Lower leg skin (tissue), 4 donors: ENCODE results near the gene DSCAML1. TPM values are rescaled to one million over a fixed set of nuclear protein-coding genes. Genes with fewer than 3 reads are reported as not detected.

Experiments
- DNase-seq, 2 donors: peaks; one replicate each; pipeline ENCODE4 v3.0.0-alpha.2; 2019; ENCODE audit warnings: low spot score in 2 of 2
- H3K4me3 ChIP-seq: fragments of 200-600 bp; sonication (generic); 2 replicates; pipeline ENCODE4 v1.5.1; 2017; ENCODE audit warnings: mild to moderate bottlenecking, low read depth; ENCODE audit not compliant: poor library complexity, severe bottlenecking
- CTCF ChIP-seq, 3 donors: fragments of 450-650 bp; IDR thresholded peaks; one replicate each; pipeline ENCODE4 v1.5.1; 2016; ENCODE audit warnings: antibody characterized with exemption in 3 of 3, mild to moderate bottlenecking in 3 of 3, moderate library complexity in 2 of 3
- POLR2A ChIP-seq, 2 donors: fragments of 450-650 bp; IDR thresholded peaks; one replicate each; pipeline ENCODE4 v1.6.1; 2016 to 2017; ENCODE audit warnings: antibody characterized with exemption in 2 of 2, mild to moderate bottlenecking in 1 of 2, moderate library complexity in 1 of 2
- WGBS, 2 donors: methylation state at CpG; one replicate each; pipeline ENCODE4 v1.1.5; 2018; 5-methylcytosine and 5-hydroxymethylcytosine counted together
- intact Hi-C: fragments of 100-400 bp; cut with DNase I; formaldehyde crosslinking; loops from one replicate; pipeline ENCODE4 v1.15.0; 2023; ENCODE audit warnings: low total_unique reads
- total RNA-seq, 4 donors: library from RNA; depleted of rRNA; stranded (reverse); fragments of >200 nt; gene quantifications; one replicate each; pipeline ENCODE4 v1.1.0, GENCODE V29; 2016

DSCAML1 gene
- total RNA-seq, 4 donors from 2014 or later, result 0.07 to 0.13 (median 0.08) TPM

GRCh38 chr11:117557361-117557760 is 239.7 kb downstream of the DSCAML1 start:
- H3K4me3 ChIP-seq, result no peak overlapping the region
- intact Hi-C loops, result no loop called here
- DNase-seq, result no peak
- 38 to 60% methylated on average over 7 of the region's 7 CpGs for WGBS, 2 donors
- TF ChIP-seq CTCF (IDR thresholded peaks at IDR 0.05), result no peak

GRCh38 chr11:117554601-117555333 is 242.2 kb downstream of the DSCAML1 start:
- no peak for DNase-seq
- TF ChIP-seq POLR2A (IDR thresholded peaks at IDR 0.05) (no peak), CTCF (IDR thresholded peaks at IDR 0.05) (no peak)
- no peak overlapping the region for H3K4me3 ChIP-seq
- WGBS, 2 donors, result 79 to 84% methylated on average over 7 of the region's 7 CpGs
- intact Hi-C loops, result no loop called here

- no peak for DNase-seq
- intact Hi-C loops, result no loop called here
- no peak overlapping the region for H3K4me3 ChIP-seq
- no peak for TF ChIP-seq POLR2A (IDR thresholded peaks at IDR 0.05)
- no peak for TF ChIP-seq CTCF (IDR thresholded peaks at IDR 0.05)
- 78 to 79% methylated on average over 9 of the region's 9 CpGs for WGBS, 2 donors
Measured at GRCh38 chr11:117552626-117553025, 244.4 kb downstream of the DSCAML1 start.

- no peak for DNase-seq
- intact Hi-C loops, result no loop called here
- no peak for TF ChIP-seq CTCF (IDR thresholded peaks at IDR 0.05)
- TF ChIP-seq POLR2A (IDR thresholded peaks at IDR 0.05), result no peak
- no peak overlapping the region for H3K4me3 ChIP-seq
- WGBS, 2 donors, result 72 to 78% methylated on average over 12 of the region's 12 CpGs
Measured at GRCh38 chr11:117551761-117552343, 245.2 kb downstream of the DSCAML1 start.

DNA sequence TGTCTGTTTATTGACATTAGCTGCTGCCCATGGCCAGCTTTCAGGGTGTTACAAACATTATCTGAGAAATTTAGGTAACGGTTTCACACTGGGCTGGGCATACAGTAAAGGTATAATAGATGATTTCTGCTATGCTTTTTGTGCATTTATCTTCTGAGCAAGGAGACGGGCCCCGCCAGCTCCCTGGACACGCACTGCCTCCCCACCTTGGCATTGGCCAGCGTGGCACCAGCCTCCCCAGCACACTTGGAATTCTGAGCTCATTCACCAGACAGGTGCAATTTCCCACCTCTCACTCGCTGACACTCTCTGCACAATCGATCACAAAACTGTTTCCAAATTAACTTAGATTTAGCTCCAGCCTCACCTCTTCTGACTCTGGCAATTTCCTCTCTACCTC is 246.6 kb downstream of the DSCAML1 start:
- intact Hi-C loops, result no loop called here
- H3K4me3 ChIP-seq, result no peak overlapping the region
- WGBS, 2 donors, result 89 to 91% methylated on average over 7 of the region's 7 CpGs
- no peak for TF ChIP-seq CTCF (IDR thresholded peaks at IDR 0.05)
- no peak for TF ChIP-seq POLR2A (IDR thresholded peaks at IDR 0.05)
- no peak for DNase-seq
